ENCODE measurements around the gene DPCD.

The DPCD gene

GRCh38 chr10:101595591-101596433 lies 7.7 kb downstream of the DPCD start:
- H3K27me3 Mint-ChIP-seq (ENCODE audit: low read depth): peaks cover 4% of the 10 kb centered on the region
- no peaks in the 10 kb centered on the region for H3K9me3 Mint-ChIP-seq
- H3K4me1 Mint-ChIP-seq (ENCODE audit: low read depth): no peaks in the 10 kb centered on the region
- H3K36me3 Mint-ChIP-seq (ENCODE audit: low read depth): no peaks in the 10 kb centered on the region
- no peak overlapping the region for H3K27ac Mint-ChIP-seq
- no peak overlapping the region for H3K4me3 Mint-ChIP-seq

- H3K27ac Mint-ChIP-seq: no peak overlapping the region
- no peak overlapping the region for H3K4me3 Mint-ChIP-seq
- H3K27me3 Mint-ChIP-seq (ENCODE audit: low read depth): peaks cover 4% of the 10 kb centered on the region
- H3K4me1 Mint-ChIP-seq (ENCODE audit: low read depth): no peaks in the 10 kb centered on the region
- no peaks in the 10 kb centered on the region for H3K36me3 Mint-ChIP-seq (ENCODE audit: low read depth)
- H3K9me3 Mint-ChIP-seq: no peaks in the 10 kb centered on the region
These were observed 9.2 kb downstream of the DPCD start for GRCh38 chr10:101597091-101597900.

- Mint-ChIP-seq H3K27ac (no peak overlapping the region), H3K9me3 (no peaks in the 10 kb centered on the region), H3K4me1 (ENCODE audit: low read depth) (no peaks in the 10 kb centered on the region), H3K36me3 (ENCODE audit: low read depth) (peaks cover 5% of the 10 kb centered on the region), H3K27me3 (ENCODE audit: low read depth) (no peaks in the 10 kb centered on the region), H3K4me3 (no peak overlapping the region)
These were observed 13.4 kb downstream of the DPCD start for GRCh38 chr10:101601541-101601940.

- H3K36me3 Mint-ChIP-seq (ENCODE audit: low read depth): peaks cover 5% of the 10 kb centered on the region
- no peak overlapping the region for H3K27ac Mint-ChIP-seq
- no peaks in the 10 kb centered on the region for H3K27me3 Mint-ChIP-seq (ENCODE audit: low read depth)
- no peak overlapping the region for H3K4me3 Mint-ChIP-seq
- no peaks in the 10 kb centered on the region for H3K9me3 Mint-ChIP-seq
- no peaks in the 10 kb centered on the region for H3K4me1 Mint-ChIP-seq (ENCODE audit: low read depth)
These were observed 14.8 kb downstream of the DPCD start for GRCh38 chr10:101602761-101603398.

GRCh38 chr10:101607124-101607523 lies 19.0 kb downstream of the DPCD start:
- Mint-ChIP-seq H3K36me3 (ENCODE audit: low read depth) (peaks cover 18% of the 10 kb centered on the region), H3K9me3 (no peaks in the 10 kb centered on the region), H3K4me3 (no peak overlapping the region)

GRCh38 chr10:101609481-101609880 lies 21.4 kb downstream of the DPCD start:
- Mint-ChIP-seq H3K27me3 (ENCODE audit: low read depth) (no peaks in the 10 kb centered on the region), H3K9me3 (no peaks in the 10 kb centered on the region), H3K36me3 (ENCODE audit: low read depth) (peaks cover 16% of the 10 kb centered on the region), H3K4me3 (no peak overlapping the region), H3K4me1 (ENCODE audit: low read depth) (peaks cover 8% of the 10 kb centered on the region), H3K27ac (no peak overlapping the region)

More at GRCh38 chr10:101607124-101607523, 19.0 kb downstream of the DPCD start:
- peaks cover 8% of the 10 kb centered on the region for H3K4me1 Mint-ChIP-seq (ENCODE audit: low read depth)
- H3K27ac Mint-ChIP-seq: no peak overlapping the region
- no peaks in the 10 kb centered on the region for H3K27me3 Mint-ChIP-seq (ENCODE audit: low read depth)

- Mint-ChIP-seq H3K27ac (peak overlapping the region; percentile 55), H3K4me1 (ENCODE audit: low read depth) (peaks cover 8% of the 10 kb centered on the region), H3K36me3 (ENCODE audit: low read depth) (peaks cover 16% of the 10 kb centered on the region), H3K27me3 (ENCODE audit: low read depth) (no peaks in the 10 kb centered on the region), H3K9me3 (no peaks in the 10 kb centered on the region), H3K4me3 (no peak overlapping the region)
These were observed 23.2 kb downstream of the DPCD start for GRCh38 chr10:101611096-101611905.

GRCh38 chr10:101612086-101612485 lies 24.0 kb downstream of the DPCD start:
- Mint-ChIP-seq H3K27ac (no peak overlapping the region), H3K4me3 (no peak overlapping the region), H3K36me3 (ENCODE audit: low read depth) (peaks cover 13% of the 10 kb centered on the region), H3K4me1 (ENCODE audit: low read depth) (peaks cover 8% of the 10 kb centered on the region), H3K27me3 (ENCODE audit: low read depth) (no peaks in the 10 kb centered on the region), H3K9me3 (no peaks in the 10 kb centered on the region)

- Mint-ChIP-seq H3K27me3 (ENCODE audit: low read depth) (no peaks in the 10 kb centered on the region), H3K27ac (no peak overlapping the region), H3K4me1 (ENCODE audit: low read depth) (peaks cover 8% of the 10 kb centered on the region), H3K36me3 (ENCODE audit: low read depth) (peaks cover 15% of the 10 kb centered on the region), H3K4me3 (no peak overlapping the region), H3K9me3 (no peaks in the 10 kb centered on the region)
These were observed 24.8 kb downstream of the DPCD start for GRCh38 chr10:101612872-101613271.

- no peaks in the 10 kb centered on the region for H3K27me3 Mint-ChIP-seq (ENCODE audit: low read depth)
- peaks cover 8% of the 10 kb centered on the region for H3K4me1 Mint-ChIP-seq (ENCODE audit: low read depth)
- H3K27ac Mint-ChIP-seq: no peak overlapping the region
- no peaks in the 10 kb centered on the region for H3K9me3 Mint-ChIP-seq
- H3K36me3 Mint-ChIP-seq (ENCODE audit: low read depth): peaks cover 18% of the 10 kb centered on the region
- no peak overlapping the region for H3K4me3 Mint-ChIP-seq
These were observed 25.5 kb downstream of the DPCD start for GRCh38 chr10:101613646-101614045.

GRCh38 chr10:101614663-101615524 lies 26.8 kb downstream of the DPCD start:
- Mint-ChIP-seq H3K27me3 (ENCODE audit: low read depth) (no peaks in the 10 kb centered on the region), H3K27ac (no peak overlapping the region), H3K4me3 (no peak overlapping the region), H3K4me1 (ENCODE audit: low read depth) (peaks cover 7% of the 10 kb centered on the region), H3K36me3 (ENCODE audit: low read depth) (peaks cover 10% of the 10 kb centered on the region), H3K9me3 (no peaks in the 10 kb centered on the region)

- H3K27me3 Mint-ChIP-seq (ENCODE audit: low read depth): no peaks in the 10 kb centered on the region
- H3K4me1 Mint-ChIP-seq (ENCODE audit: low read depth): peaks cover 7% of the 10 kb centered on the region
- H3K36me3 Mint-ChIP-seq (ENCODE audit: low read depth): peaks cover 10% of the 10 kb centered on the region
- H3K27ac Mint-ChIP-seq: no peak overlapping the region
- H3K4me3 Mint-ChIP-seq: no peak overlapping the region
- H3K9me3 Mint-ChIP-seq: no peaks in the 10 kb centered on the region
These were observed 27.5 kb downstream of the DPCD start for GRCh38 chr10:101615525-101616116.

All from T-helper 1 cell treated with Interleukin-12 subunit alpha and Interleukin-12 subunit beta and Interleukin-4 antibody, amounts not matched to agents 30 μg/mL and 1 μg/mL, for 36 hours (primary cell).